Measurements from ENCODE around the gene SLC50A1.

Gene SLC50A1

GRCh38 chr1:155174324-155175280, 39.0 kb downstream of the SLC50A1 start:
- peak overlapping the region; percentile 6; the same call in 1 of the 2 replicates for H3K4me3 ChIP-seq (ENCODE audit: low read depth, low read length)
- ChIA-PET POLR2A (interaction anchor here (0.5 to 3.1 kb wide), 7 partner anchors 8 to 658 kb away, joined by 4 to 14 read pairs (median 5); partner anchors contain the start of gene SLC50A1), CTCF (interaction anchor here (0.6 to 12.2 kb wide), 16 partner anchors 19 to 210 kb away, joined by 3 to 439 read pairs (median 5); partner anchors contain the start of genes MTX1 and THBS3)
- no peaks in the 10 kb centered on the region for H3K4me1 ChIP-seq (ENCODE audit: control insufficient read depth, insufficient read depth, low read length)
- peaks cover 5 to 18% of the 10 kb centered on the region in 2 experiments; a peak in 2 of 3 replicates for H3K36me3 ChIP-seq (ENCODE audit: control insufficient read depth in 2 of 2, insufficient read depth in 1 of 2, low read length in 2 of 2)
- no peak overlapping the region for H3K27ac ChIP-seq (ENCODE audit: extremely low read depth, low read depth, low read length)
- TF ChIP-seq ZNF112 (tag by site-specific recombination; IDR thresholded peaks at IDR 0.05), result no peak
- TF ChIP-seq ZNF138 (tag by site-specific recombination; IDR thresholded peaks at IDR 0.05; ENCODE audit: borderline replicate concordance), result no peak
- 0 out of 2 replicates have a peak, but pooled peaks have one; percentile 4 for TF ChIP-seq KLF9 (tag by site-specific recombination; IDR thresholded peaks at IDR 0.05; ENCODE audit: low read depth)
- TF ChIP-seq GLI4 (tag by site-specific recombination; IDR thresholded peaks at IDR 0.05), result no peak
- TF ChIP-seq ZBTB6 (tag by site-specific recombination; IDR thresholded peaks at IDR 0.05), result no peak
- no peak for TF ChIP-seq ZNF274 (IDR thresholded peaks at IDR 0.05; ENCODE audit: low read length)
- no peak for TF ChIP-seq ZNF274 (tag by site-specific recombination; IDR thresholded peaks at IDR 0.05; ENCODE audit: borderline replicate concordance)
- no peak for TF ChIP-seq ZNF561 (tag by site-specific recombination; IDR thresholded peaks at IDR 0.05; ENCODE audit: borderline replicate concordance)
- peak; percentile 67 for TF ChIP-seq ZNF398 (tag by site-specific recombination; IDR thresholded peaks at IDR 0.05)
- TF ChIP-seq SP3 (tag by site-specific recombination; IDR thresholded peaks at IDR 0.05), result peak; percentile 7
- TF ChIP-seq ZNF341 (tag by site-specific recombination; IDR thresholded peaks at IDR 0.05; ENCODE audit: low read depth), result peak; percentile 57
- no peak for TF ChIP-seq ZNF792 (tag by site-specific recombination; IDR thresholded peaks at IDR 0.05)
- no peak for TF ChIP-seq REST (tag by site-specific recombination; IDR thresholded peaks at IDR 0.05)
- peak; percentile 58 for TF ChIP-seq SP2 (tag by site-specific recombination; IDR thresholded peaks at IDR 0.05)
- no peak for TF ChIP-seq ZNF580 (tag by site-specific recombination; IDR thresholded peaks at IDR 0.05)
- no peak for TF ChIP-seq ZNF174 (tag by site-specific recombination; IDR thresholded peaks at IDR 0.05)
- TF ChIP-seq FEZF1 (tag by site-specific recombination; IDR thresholded peaks at IDR 0.05), result no peak
- no peak for TF ChIP-seq ZBTB26 (tag by site-specific recombination; optimal IDR thresholded peaks at IDR 0.05)
- TF ChIP-seq EGR2 (tag by site-specific recombination; IDR thresholded peaks at IDR 0.05; ENCODE audit: low read depth), result no peak
- no peak for TF ChIP-seq ZNF677 (tag by site-specific recombination; IDR thresholded peaks at IDR 0.05)
- no peak for TF ChIP-seq ZBTB20 (tag by site-specific recombination; IDR thresholded peaks at IDR 0.05)
- TF ChIP-seq ZNF292 (tag by site-specific recombination; IDR thresholded peaks at IDR 0.05; ENCODE audit: borderline replicate concordance, low read depth), result no peak
- TF ChIP-seq ZNF362 (tag by site-specific recombination; IDR thresholded peaks at IDR 0.05), result no peak
- no peak; the same call in 1 of the 2 replicates for TF ChIP-seq ZBTB7A (tag by site-specific recombination; IDR thresholded peaks at IDR 0.05; ENCODE audit: low read depth)
- no peak for TF ChIP-seq ZNF366 (tag by site-specific recombination; conservative IDR thresholded peaks at IDR 0.05)
- TF ChIP-seq KLF17 (tag by site-specific recombination; IDR thresholded peaks at IDR 0.05), result no peak
- no peaks in the 10 kb centered on the region for H3K9me3 ChIP-seq (ENCODE audit: control insufficient read depth, insufficient read depth, low read depth, low read length)

Data from HEK293 (cell line).